ENCODE data around the gene RPA3.

Gene RPA3

DNA sequence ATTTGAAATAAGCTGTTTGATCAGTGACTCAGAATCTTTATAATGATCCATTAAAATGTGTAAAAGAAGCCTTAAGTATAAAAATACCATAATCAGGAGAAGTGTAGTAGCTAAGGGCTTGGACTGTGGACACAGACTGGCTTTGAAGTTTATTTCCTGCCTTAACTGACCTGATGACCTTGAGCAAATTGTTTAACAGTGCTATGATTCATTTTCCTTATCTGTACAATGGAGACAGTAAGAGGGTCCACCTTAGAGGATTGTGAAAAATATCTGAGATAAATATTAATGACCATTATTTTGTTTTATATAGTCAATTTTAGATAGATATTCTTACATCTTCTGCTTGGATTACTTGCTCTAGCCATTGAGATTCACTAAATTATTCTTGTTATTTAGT is 13.3 kb upstream of the RPA3 start:
- no peak for DNase-seq

- no peak for DNase-seq
Measured at GRCh38 chr7:7720750-7721621, 2.6 kb upstream of the RPA3 start.

- no peak for DNase-seq
Measured at GRCh38 chr7:7720193-7720592, 1.8 kb upstream of the RPA3 start.

GRCh38 chr7:7719236-7719635 is 829 bp upstream of the RPA3 start:
- peak; percentile 71 for DNase-seq

DNA sequence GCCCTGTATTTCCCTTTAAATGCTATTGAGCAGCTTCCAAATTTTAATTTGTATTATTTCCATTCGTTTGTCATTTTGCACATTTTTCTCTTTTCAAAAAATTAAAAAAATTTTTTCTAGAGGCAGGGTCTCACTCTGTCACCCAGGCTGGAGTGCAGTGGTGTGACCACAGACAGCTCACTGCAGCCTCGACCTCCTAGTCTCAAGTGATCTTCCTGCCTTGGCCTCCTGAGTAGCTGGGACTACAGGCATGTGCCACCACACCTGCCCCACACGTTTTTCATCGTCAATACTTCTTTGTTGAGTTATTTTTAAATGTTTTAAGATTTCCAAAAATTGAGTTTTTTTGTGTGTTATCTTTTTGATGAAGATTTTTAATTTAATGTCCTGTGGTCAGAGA is 4.7 kb downstream of the RPA3 start:
- DNase-seq: no peak

- no peak for DNase-seq
Measured at GRCh38 chr7:7710469-7710868, 7.9 kb downstream of the RPA3 start.

DNA sequence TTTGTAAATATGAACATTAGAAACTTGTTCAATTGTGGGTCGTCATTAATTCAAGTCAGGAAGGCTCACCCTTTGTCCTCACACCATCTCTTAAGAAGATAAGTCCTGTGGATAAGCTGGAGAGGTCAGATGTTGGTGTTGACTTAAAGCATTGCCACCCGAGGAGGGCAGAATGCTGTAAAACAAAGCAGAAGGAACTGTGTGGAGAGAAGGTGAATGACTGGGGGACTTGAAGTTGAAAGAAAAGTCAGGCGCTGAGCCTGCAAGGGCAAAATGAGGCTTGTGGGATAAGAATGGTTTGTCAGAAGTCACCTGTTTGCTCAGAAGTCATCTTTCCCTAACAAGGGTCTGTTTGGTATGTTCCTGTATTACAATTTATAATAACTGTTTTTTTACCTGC is 9.1 kb downstream of the RPA3 start:
- DNase-seq: no peak

- peak; percentile 35 for DNase-seq
Measured at GRCh38 chr7:7707806-7708205, 10.6 kb downstream of the RPA3 start.

GRCh38 chr7:7707246-7707645 is 11.2 kb downstream of the RPA3 start:
- DNase-seq: no peak

DNA sequence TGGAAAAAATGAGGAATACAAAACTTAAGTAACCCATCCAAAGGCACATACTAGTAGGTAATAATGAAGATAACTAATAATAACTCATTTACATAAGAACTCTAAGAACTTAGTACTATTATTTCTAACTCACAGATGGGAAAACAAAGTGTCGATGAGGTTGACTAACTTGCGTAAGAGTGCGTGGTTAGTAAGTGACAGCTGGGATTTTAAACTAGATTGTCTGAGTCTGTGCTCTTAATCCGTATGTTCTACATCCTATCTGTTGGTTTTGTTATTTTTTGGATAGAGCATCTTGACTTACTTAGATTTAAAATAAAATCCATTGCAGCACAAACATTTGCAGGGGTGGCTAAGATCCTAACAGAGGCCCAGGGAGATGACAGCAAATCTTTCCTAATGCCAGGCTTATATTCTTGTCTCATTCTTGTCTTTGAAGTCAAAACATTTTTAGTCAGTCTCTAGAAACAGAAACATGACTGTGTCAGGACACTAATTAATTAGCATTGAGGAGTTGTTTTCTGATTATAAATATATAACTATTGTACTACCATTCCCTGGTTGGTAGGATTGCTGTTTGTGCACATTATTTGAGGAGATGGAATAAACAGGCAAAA is 11.7 kb downstream of the RPA3 start:
- DNase-seq: no peak

DNA sequence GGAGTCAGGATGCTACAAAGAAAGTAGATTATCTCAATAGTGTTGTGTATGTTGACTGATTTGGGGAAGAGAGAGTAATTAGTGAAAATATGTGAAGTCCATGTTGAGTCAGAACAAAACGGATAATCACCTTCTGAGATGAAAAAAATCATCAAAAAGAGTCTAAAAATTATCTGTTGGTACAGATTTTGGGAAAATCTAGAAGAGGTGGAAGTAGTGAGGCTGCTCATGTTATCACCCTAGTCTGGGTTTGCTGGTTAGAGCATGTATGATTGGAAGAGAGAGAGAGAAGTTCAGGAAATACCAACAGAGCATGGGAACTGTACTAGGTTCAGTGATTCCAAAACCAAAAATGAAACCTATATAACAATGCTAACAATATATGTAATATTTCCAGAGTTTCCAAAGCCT is 12.3 kb downstream of the RPA3 start:
- DNase-seq: no peak

GRCh38 chr7:7705318-7705717 is 13.1 kb downstream of the RPA3 start:
- no peak for DNase-seq

DNA sequence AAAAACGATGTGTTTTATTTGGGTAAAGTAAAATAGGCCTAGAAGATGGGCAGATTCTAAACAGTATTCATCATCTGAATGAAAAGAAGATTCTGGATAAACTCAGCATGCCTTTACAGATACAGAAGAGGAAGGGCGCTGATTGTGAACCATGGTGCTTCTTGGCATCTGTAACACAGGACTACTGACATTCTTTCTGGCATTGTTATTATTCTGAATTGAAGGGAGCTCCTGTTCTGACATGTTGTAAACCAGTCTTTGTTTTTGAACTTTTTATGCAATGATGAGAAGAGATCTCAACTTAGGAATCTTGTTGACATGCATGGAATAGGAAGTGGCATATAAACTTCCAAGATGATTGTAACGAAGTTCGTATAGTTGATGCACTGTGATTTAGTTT is 13.5 kb downstream of the RPA3 start:
- DNase-seq: no peak

DNA sequence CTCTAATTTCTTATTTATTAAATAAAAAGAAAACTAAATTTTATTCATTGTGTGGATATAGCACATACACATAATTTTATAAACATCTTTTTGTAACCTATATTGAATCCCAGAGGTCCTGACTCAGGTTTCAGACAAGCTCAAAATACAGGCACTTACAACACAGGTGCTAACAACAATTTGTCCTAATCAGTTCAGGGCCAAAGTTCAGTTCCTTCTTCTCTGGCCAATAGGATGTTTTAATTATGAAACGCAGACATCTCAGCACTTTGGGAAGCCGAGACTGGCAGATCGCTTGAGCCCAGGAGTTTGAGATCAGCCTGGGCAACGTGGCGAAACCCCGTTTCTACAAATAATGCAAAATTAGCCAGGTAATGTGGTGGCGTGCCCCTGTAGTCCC is 15.0 kb downstream of the RPA3 start:
- no peak for DNase-seq

GRCh38 chr7:7702826-7703225 is 15.6 kb downstream of the RPA3 start:
- DNase-seq: peak; percentile 21

DNA sequence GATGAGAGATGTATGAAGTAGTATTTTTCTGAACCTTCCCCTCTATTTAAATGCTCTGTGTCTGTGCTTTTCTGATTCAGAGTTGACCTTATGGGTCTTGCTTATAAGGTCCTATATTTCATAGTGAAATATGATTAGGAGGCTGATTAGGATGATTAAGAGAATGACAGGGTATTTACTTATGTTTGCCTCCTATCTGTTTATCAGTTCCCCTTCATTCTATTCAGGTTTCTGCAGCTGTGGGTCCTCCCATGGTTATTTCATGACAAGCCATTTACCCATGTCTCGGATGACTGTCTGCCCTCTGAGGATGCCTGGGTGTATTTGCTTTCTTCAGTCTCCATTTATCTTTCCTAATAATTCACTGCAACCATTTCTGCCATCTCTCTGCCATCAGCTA is 16.9 kb downstream of the RPA3 start:
- DNase-seq: no peak

DNA sequence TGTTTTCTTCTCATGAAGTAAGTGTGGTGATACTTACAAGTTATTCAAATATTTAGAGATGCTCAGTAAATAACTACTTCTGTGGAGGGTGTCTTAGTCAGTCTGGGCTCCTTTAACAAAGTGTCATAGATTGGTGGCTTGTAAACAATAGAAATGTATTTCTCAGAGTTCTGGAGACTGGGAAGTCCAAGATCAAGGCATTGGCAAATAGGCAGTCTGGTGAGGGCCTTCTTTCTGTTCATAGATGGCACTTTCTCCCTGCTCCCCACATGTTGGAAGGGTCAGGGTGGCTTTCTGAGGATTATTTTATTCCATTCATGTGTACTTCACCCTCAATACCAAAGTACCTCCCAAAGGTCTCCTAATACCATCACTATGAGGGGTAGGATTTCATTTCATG is 18.4 kb downstream of the RPA3 start:
- DNase-seq: no peak

DNA sequence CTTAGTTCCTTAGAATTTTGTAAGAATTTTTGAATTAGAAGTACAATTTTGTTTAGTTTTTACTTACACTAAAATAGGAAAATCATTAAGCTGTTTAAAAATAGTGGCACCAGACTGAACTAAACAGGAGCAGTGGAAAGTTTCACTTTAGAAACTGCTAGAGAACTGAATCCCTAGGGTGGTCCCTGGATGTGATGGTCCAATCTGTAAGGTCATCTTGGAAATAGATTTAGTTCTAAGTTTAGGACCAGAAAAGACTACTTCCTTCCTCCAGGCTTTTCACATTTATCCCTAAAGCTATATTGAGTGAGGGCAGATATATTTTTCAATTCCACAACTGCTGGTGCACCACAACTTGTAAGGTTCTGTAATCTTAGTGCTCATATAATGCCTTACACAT is 19.0 kb downstream of the RPA3 start:
- DNase-seq: no peak

- DNase-seq: no peak
Measured at GRCh38 chr7:7698930-7699329, 19.5 kb downstream of the RPA3 start.

GRCh38 chr7:7696458-7697119 is 21.8 kb downstream of the RPA3 start:
- DNase-seq: peak; percentile 54

- no peak for DNase-seq
Measured at GRCh38 chr7:7695111-7695817, 23.1 kb downstream of the RPA3 start.

GRCh38 chr7:7694542-7694941 is 23.9 kb downstream of the RPA3 start:
- no peak for DNase-seq

DNA sequence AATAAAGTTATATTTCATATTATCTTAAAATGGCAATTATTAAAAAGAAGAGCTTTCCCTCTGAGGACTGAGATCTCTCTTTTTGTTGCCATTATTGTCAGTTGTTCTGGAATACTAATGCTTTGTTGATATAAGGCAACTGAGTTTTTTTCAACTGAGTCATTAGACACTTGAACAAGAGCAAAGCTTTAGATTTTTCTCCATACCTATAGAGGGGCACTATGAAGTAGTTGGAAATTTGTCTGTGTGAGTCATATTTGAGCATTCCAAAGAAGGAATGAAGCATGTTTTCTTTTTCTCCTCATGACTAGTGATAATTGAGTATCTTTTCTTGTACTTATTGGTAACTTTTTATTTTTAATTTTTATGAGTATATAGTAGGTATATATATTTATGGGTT is 24.5 kb downstream of the RPA3 start:
- peak; percentile 92 for DNase-seq

- no peak for DNase-seq
Measured at GRCh38 chr7:7688956-7689355, 29.5 kb downstream of the RPA3 start.

All from fibroblast of skin of right biceps (primary cell).